ENCODE data around the gene EMILIN3.

EMILIN3 gene

GRCh38 chr20:41348430-41349172 is 18.0 kb downstream of the EMILIN3 start:
- DNase-seq, result no peak

GRCh38 chr20:41347523-41348429 is 18.8 kb downstream of the EMILIN3 start:
- no peak for DNase-seq

- no peak for DNase-seq
Measured at GRCh38 chr20:41345729-41346067, 20.9 kb downstream of the EMILIN3 start.

- DNase-seq, result no peak
Measured at GRCh38 chr20:41344938-41345728, 21.5 kb downstream of the EMILIN3 start.

- DNase-seq, result no peak
Measured at GRCh38 chr20:41344477-41344876, 22.1 kb downstream of the EMILIN3 start.

- DNase-seq, result no peak
Measured at GRCh38 chr20:41342474-41343464, 23.8 kb downstream of the EMILIN3 start.

GRCh38 chr20:41340327-41341055 is 26.1 kb downstream of the EMILIN3 start, which contains the start of gene LPIN3:
TSS of gene LPIN3 (plus strand) at chr20:41340821. CDS start at chr20:41345804, 4,983 bp downstream.
- DNase-seq, result peak in 28 of 56 donors; percentile 13 to 75 (median 32)

GRCh38 chr20:41339957-41340326 is 26.7 kb downstream of the EMILIN3 start:
- DNase-seq, result peak in 52 of 56 donors; percentile 16 to 85 (median 60)

- DNase-seq, result no peak
Measured at GRCh38 chr20:41336711-41337492, 29.7 kb downstream of the EMILIN3 start.

- DNase-seq, result no peak
Measured at GRCh38 chr20:41335591-41335990, 31.0 kb downstream of the EMILIN3 start.

- DNase-seq, result no peak
Measured at GRCh38 chr20:41334443-41335421, 31.9 kb downstream of the EMILIN3 start.

- no peak for DNase-seq
Measured at GRCh38 chr20:41334036-41334435, 32.6 kb downstream of the EMILIN3 start.

GRCh38 chr20:41331731-41332130 is 34.9 kb downstream of the EMILIN3 start:
- DNase-seq, result no peak

- no peak for DNase-seq
Measured at GRCh38 chr20:41330941-41331340, 35.7 kb downstream of the EMILIN3 start.

- DNase-seq, result no peak
Measured at GRCh38 chr20:41330343-41330720, 36.3 kb downstream of the EMILIN3 start.

- peak in 3 of 56 donors; percentile 7 to 14 (median 9) for DNase-seq
Measured at GRCh38 chr20:41329435-41330342, 36.9 kb downstream of the EMILIN3 start.

Data from nucleus accumbens (tissue), 56 donors.